ENCODE data around the gene IFI27L2. TPM values are rescaled to one million over a fixed set of nuclear protein-coding genes. Genes with fewer than 3 reads are reported as not detected.

The IFI27L2 gene
- polyA plus RNA-seq, 1 donor = 51.9 TPM

DNA sequence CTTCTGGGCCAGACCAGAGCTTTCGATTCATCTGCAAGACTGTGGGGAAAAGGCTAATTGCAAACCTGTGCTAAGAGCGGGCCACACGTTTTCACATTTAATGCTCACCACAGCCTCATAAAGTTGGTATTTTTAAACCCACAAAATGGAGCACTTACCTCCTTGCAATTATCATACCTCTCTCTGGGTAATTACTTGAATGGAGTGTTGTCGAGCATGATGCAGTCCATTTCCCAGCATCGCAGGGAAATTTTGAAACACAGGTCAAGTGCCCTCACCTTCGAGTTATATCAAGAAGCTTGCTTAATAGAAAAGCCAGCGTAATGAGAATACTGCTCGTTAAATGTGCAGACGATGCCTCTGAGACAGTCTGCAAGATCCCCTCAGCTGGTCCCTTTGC, 8.8 kb upstream of the IFI27L2 start:
- WGBS (ENCODE audit: insufficient coverage, low lambda C conversion rate) = no CpG with 5 or more reads among the region's 9 CpGs
- no peaks in the 10 kb centered on the region for H3K9me3 ChIP-seq (ENCODE audit: control insufficient read depth, low read depth, low read length)
- H3K36me3 ChIP-seq (ENCODE audit: control insufficient read depth, insufficient read depth, low read length) = no peaks in the 10 kb centered on the region
- no peak overlapping the region for H3K4me3 ChIP-seq (ENCODE audit: low read length)
- no peaks in the 10 kb centered on the region for H3K27me3 ChIP-seq (ENCODE audit: control insufficient read depth, insufficient read depth, low read length)
- H3K27ac ChIP-seq (ENCODE audit: low read length) = no peak overlapping the region
- no peaks in the 10 kb centered on the region for H3K4me1 ChIP-seq (ENCODE audit: control insufficient read depth, insufficient read depth, low read length)
- DNase-seq = no peak

DNA sequence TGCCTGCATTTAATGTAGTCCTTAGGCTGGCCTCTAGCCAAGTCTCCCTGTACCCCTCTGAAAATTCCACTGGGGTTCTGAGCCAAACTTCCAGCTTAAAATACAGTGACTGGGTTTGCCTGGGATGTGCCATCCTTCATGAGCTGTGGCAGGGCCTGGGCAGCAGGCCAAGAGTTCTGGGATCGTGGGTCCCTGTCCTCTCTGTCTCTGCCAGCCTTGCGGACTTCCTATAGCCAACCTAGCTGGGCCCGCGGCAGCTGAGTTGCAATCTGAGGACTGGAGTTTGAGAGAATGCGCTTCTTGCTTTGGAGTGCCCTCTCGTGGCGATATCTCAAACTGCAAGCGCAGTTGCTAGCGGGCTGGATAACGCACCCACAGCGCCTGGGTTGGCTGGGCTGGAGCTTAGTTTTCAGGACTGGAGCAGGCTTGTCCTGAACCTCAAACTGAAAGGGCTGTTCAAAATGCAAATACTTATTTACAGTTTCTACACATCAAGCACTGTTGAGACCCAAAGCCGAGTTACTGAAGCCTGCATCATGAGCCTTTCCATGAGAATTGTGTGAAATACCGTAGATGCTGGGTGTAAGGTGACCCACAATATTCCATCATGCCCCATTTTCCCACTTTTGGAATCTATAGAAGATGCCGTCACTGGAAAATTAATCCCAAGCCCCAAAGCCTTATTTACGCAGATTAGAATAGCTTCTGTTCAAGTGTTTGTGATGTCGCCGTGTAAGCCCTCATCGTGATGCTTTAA, 7.3 kb upstream of the IFI27L2 start:
- DNase-seq = peak; percentile 66 to 69
- H3K36me3 ChIP-seq (ENCODE audit: control insufficient read depth, insufficient read depth, low read length) = no peaks in the 10 kb centered on the region
- WGBS (ENCODE audit: insufficient coverage, low lambda C conversion rate) = no CpG with 5 or more reads among the region's 18 CpGs
- H3K4me1 ChIP-seq (ENCODE audit: control insufficient read depth, insufficient read depth, low read length) = no peaks in the 10 kb centered on the region
- H3K27ac ChIP-seq (ENCODE audit: low read length) = no peak overlapping the region
- H3K4me3 ChIP-seq (ENCODE audit: low read length) = no peak overlapping the region
- H3K9me3 ChIP-seq (ENCODE audit: control insufficient read depth, low read depth, low read length) = no peaks in the 10 kb centered on the region
- H3K27me3 ChIP-seq (ENCODE audit: control insufficient read depth, insufficient read depth, low read length) = no peaks in the 10 kb centered on the region

DNA sequence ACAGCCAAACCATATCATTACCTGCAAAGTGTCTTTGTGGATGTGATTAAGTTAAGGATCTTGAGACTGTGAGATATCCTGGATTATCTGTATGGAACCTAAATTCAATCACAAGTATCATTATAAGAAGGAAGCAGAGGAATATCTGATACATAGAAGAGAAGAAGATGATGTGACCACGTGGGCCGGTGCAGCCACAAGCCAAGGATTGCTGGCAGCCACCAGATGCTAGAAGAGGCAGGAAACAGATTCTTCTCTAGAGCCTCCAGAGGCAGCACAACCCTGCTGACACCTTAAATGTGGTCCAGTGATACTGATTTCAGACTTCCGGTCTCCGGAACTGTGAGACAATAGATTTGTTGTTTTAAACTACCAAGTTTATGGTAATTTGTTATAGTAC, 6.1 kb upstream of the IFI27L2 start:
- WGBS (ENCODE audit: insufficient coverage, low lambda C conversion rate) = no CpG with 5 or more reads among the region's 4 CpGs
- no peaks in the 10 kb centered on the region for H3K9me3 ChIP-seq (ENCODE audit: control insufficient read depth, low read depth, low read length)
- no peak for DNase-seq
- no peaks in the 10 kb centered on the region for H3K36me3 ChIP-seq (ENCODE audit: control insufficient read depth, insufficient read depth, low read length)
- no peak overlapping the region for H3K4me3 ChIP-seq (ENCODE audit: low read length)
- no peaks in the 10 kb centered on the region for H3K4me1 ChIP-seq (ENCODE audit: control insufficient read depth, insufficient read depth, low read length)
- no peaks in the 10 kb centered on the region for H3K27me3 ChIP-seq (ENCODE audit: control insufficient read depth, insufficient read depth, low read length)
- no peak overlapping the region for H3K27ac ChIP-seq (ENCODE audit: low read length)

DNA sequence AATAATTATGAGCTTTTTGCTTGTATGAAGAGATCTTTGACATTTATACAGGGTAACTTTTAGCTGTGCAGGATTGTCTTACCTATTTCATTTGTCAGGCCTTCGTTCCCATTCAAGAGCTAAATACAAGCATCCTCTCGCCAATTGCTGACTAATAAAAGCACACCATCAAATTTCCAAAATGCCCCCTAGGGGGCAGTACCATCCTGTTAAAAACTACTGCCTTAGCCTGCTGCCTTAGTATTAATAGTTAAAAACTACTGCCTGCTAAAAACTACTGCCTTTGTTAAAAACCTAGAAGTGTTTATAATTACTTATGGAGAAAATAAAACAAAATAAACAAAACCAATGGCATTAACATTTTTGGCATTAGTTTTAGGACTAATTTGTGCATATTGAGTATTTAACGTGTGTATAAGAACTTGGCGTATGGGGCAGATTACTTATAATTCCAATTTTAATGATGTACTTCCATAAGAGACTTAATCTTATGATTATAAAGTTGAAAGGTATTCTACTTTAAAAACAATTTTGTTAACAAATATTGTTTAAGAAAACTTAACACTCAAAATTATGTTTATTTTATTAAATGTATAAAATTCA, 3.0 kb upstream of the IFI27L2 start:
- WGBS (ENCODE audit: insufficient coverage, low lambda C conversion rate) = 89% methylated on average over 2 of the region's 4 CpGs
- peaks cover 2% of the 10 kb centered on the region for H3K36me3 ChIP-seq (ENCODE audit: control insufficient read depth, insufficient read depth, low read length)
- no peak overlapping the region for H3K27ac ChIP-seq (ENCODE audit: low read length)
- no peaks in the 10 kb centered on the region for H3K27me3 ChIP-seq (ENCODE audit: control insufficient read depth, insufficient read depth, low read length)
- no peak overlapping the region for H3K4me3 ChIP-seq (ENCODE audit: low read length)
- H3K4me1 ChIP-seq (ENCODE audit: control insufficient read depth, insufficient read depth, low read length) = peaks cover 7% of the 10 kb centered on the region
- peak in 1 of 2 donors; percentile 50 for DNase-seq
- no peaks in the 10 kb centered on the region for H3K9me3 ChIP-seq (ENCODE audit: control insufficient read depth, low read depth, low read length)

DNA sequence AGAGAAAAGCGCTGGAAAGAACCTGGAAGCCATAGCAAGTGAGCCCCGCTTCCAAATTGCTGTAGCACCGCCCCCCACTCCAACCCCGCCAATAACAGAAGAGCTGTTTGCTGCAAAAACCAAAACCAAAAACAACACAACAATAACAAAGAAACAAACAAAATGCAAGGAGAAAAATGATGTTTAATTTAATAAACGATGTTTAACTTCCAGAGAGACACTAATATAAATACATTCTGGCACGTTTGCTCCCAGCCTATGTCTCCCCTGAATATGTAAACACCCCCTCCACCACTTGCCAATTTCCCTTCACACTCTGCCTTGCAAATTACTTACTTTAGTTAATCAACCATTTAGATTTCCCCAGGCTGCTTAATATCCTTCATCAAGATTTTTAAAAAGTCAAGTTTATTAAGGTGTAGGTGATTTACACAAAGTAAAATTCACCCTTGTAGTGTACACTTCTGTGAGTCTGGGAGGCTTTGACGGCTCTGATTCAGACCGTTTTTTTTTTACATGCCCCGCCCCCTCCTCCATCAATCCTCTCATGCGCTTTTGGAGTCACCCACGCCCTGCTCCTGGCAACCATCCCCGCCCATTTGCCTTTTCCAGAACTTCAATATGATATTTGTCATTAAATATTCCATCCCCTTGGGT, 482 bp upstream of the IFI27L2 start:
- WGBS (ENCODE audit: insufficient coverage, low lambda C conversion rate) = 4% methylated on average over 5 of the region's 12 CpGs
- H3K27ac ChIP-seq (ENCODE audit: low read length) = peak overlapping the region; percentile 74
- H3K27me3 ChIP-seq (ENCODE audit: control insufficient read depth, insufficient read depth, low read length) = no peaks in the 10 kb centered on the region
- peaks cover 7% of the 10 kb centered on the region for H3K4me1 ChIP-seq (ENCODE audit: control insufficient read depth, insufficient read depth, low read length)
- no peaks in the 10 kb centered on the region for H3K9me3 ChIP-seq (ENCODE audit: control insufficient read depth, low read depth, low read length)
- peaks cover 11% of the 10 kb centered on the region for H3K36me3 ChIP-seq (ENCODE audit: control insufficient read depth, insufficient read depth, low read length)
- H3K4me3 ChIP-seq (ENCODE audit: low read length) = peak overlapping the region; percentile 61
- DNase-seq = peak in 1 of 2 donors; percentile 34

DNA sequence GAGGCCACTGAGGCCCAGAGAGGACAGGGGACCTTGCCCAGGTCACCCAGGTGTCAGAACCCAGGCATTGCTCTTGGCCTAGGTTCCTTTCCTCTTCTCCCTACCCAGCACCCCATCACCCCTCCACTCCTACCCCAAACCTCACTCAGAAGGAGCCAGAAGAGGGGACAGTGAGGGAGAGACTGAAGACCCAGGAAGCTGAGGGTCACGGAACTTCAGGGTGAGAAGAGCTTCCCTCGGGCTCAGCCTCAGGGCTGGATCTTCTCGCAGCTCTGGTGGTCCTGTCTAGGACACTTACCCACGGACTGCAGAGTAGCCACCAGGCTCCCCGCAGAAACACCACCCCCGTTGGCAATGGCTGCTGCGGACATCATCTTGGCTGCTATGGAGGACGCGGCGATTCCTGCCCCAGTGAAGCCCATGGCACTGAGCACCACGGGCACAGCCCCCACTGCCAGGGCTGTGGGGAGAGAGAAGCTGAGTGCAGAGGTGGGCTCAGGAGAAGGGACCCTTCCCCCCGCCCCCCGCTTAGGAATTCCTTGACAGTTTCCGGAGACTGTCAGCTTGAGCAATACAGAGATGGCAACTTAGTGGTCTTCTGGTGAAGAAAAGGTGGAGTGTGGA, 1.1 kb downstream of the IFI27L2 start:
- no peaks in the 10 kb centered on the region for H3K9me3 ChIP-seq (ENCODE audit: control insufficient read depth, low read depth, low read length)
- no CpG with 5 or more reads among the region's 14 CpGs for WGBS (ENCODE audit: insufficient coverage, low lambda C conversion rate)
- peaks cover 11% of the 10 kb centered on the region for H3K36me3 ChIP-seq (ENCODE audit: control insufficient read depth, insufficient read depth, low read length)
- no peaks in the 10 kb centered on the region for H3K27me3 ChIP-seq (ENCODE audit: control insufficient read depth, insufficient read depth, low read length)
- peaks cover 7% of the 10 kb centered on the region for H3K4me1 ChIP-seq (ENCODE audit: control insufficient read depth, insufficient read depth, low read length)
- no peak for DNase-seq
- no peak overlapping the region for H3K27ac ChIP-seq (ENCODE audit: low read length)
- no peak overlapping the region for H3K4me3 ChIP-seq (ENCODE audit: low read length)

DNA sequence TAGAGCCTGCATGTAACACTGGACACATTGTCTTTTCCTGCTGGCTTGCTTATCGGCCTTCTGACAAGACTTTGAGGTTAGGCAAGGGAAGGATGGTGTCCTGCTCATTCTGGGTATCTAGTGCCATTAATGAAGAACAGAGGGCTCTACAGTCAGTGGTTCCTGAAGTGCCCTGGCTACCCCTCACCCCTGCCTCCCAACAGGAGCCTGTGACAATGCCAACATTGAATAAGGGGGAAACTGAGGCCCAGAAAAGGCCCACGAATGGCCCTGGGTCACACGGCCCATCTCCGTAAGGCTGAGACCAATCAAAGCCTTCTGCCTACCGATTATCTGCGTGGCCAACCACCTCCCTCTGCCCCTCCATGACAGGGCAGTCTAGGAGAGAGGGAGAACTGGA, 2.1 kb downstream of the IFI27L2 start:
- WGBS (ENCODE audit: insufficient coverage, low lambda C conversion rate) = 80% methylated on average over 1 of the region's 6 CpGs
- H3K36me3 ChIP-seq (ENCODE audit: control insufficient read depth, insufficient read depth, low read length) = peaks cover 11% of the 10 kb centered on the region
- H3K27me3 ChIP-seq (ENCODE audit: control insufficient read depth, insufficient read depth, low read length) = no peaks in the 10 kb centered on the region
- no peak overlapping the region for H3K4me3 ChIP-seq (ENCODE audit: low read length)
- no peak for DNase-seq
- no peak overlapping the region for H3K27ac ChIP-seq (ENCODE audit: low read length)
- H3K9me3 ChIP-seq (ENCODE audit: control insufficient read depth, low read depth, low read length) = no peaks in the 10 kb centered on the region
- H3K4me1 ChIP-seq (ENCODE audit: control insufficient read depth, insufficient read depth, low read length) = peaks cover 7% of the 10 kb centered on the region

DNA sequence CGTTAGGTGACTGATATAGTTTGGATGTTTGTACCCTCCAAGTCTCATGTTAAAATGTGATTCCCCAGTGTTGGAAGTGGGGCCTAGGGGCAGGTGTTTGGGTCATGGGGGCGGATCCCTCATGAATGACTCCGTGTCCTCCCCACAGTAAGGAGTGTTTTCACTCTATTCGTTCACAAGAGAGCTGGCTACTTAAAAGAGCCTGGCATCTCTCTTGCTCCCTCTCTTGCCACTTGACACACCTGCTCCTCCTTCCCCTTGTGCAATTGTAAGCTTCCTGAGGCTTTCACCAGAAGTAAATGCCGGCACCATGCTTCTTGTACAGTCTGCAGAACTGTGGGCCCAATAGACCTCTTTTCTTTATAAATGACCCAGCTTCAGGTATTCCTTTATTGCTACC, 2.6 kb downstream of the IFI27L2 start:
- H3K4me1 ChIP-seq (ENCODE audit: control insufficient read depth, insufficient read depth, low read length) = peaks cover 7% of the 10 kb centered on the region
- H3K36me3 ChIP-seq (ENCODE audit: control insufficient read depth, insufficient read depth, low read length) = peaks cover 11% of the 10 kb centered on the region
- H3K27ac ChIP-seq (ENCODE audit: low read length) = no peak overlapping the region
- WGBS (ENCODE audit: insufficient coverage, low lambda C conversion rate) = 60% methylated on average over 1 of the region's 5 CpGs
- H3K27me3 ChIP-seq (ENCODE audit: control insufficient read depth, insufficient read depth, low read length) = no peaks in the 10 kb centered on the region
- no peak for DNase-seq
- no peaks in the 10 kb centered on the region for H3K9me3 ChIP-seq (ENCODE audit: control insufficient read depth, low read depth, low read length)
- no peak overlapping the region for H3K4me3 ChIP-seq (ENCODE audit: low read length)

DNA sequence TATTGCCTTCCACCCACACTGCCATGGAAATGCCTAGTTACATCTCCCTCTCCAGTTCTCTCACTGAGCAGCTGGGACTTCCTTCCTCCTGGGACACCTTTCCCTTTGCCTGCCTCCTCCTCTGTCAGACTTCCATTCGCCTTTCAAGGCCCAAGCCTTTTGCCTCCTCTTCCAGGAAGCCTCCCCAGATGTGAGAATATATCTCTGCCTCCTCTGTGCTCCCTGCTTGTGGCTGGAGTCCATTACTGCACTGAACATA, 3.1 kb downstream of the IFI27L2 start:
- Histone ChIP-seq H3K27ac (ENCODE audit: low read length) (no peak overlapping the region), H3K4me1 (ENCODE audit: control insufficient read depth, insufficient read depth, low read length) (peaks cover 7% of the 10 kb centered on the region), H3K4me3 (ENCODE audit: low read length) (no peak overlapping the region), H3K27me3 (ENCODE audit: control insufficient read depth, insufficient read depth, low read length) (no peaks in the 10 kb centered on the region), H3K9me3 (ENCODE audit: control insufficient read depth, low read depth, low read length) (no peaks in the 10 kb centered on the region), H3K36me3 (ENCODE audit: control insufficient read depth, insufficient read depth, low read length) (peaks cover 11% of the 10 kb centered on the region)
- WGBS (ENCODE audit: insufficient coverage, low lambda C conversion rate) = no CpG with 5 or more reads among the region's 1 CpG
- no peak for DNase-seq

DNA sequence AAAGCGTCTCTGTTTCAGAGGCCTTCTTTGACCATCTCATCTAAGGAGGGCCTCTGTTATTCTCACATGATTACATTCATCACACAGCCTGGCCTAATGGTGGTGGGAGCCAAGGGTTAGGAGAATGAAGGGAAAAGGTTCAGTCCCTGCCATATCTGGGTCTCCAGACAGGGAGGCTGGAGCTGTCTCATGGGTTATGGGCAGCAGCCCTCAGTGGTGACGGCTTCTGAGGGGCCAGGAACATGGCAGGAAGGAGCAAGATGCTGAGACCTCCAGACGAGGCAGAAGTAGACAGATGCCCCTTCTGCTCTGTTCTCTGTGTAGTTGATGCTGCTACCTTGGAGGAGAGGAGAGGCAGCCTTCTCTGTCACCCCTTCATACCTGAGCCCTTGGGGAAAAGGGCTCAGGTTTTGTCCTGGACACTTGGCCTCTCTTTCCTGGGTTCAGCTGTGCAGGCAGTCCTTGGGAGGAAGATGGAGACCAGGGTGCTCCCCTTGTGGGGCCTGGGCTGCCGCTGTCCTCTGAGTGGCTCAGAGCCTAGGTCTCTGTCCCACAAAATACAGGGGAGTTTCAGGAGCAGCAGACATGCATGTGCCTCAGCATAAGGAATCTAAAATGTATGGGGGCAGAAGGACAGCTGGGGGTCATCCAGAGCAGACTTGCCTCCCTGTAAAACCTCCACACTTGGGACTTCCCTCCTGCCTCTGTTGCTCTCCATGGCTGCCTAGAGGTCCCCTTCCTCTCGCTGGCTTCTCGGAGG, 3.6 kb downstream of the IFI27L2 start:
- no peaks in the 10 kb centered on the region for H3K27me3 ChIP-seq (ENCODE audit: control insufficient read depth, insufficient read depth, low read length)
- no peak overlapping the region for H3K4me3 ChIP-seq (ENCODE audit: low read length)
- peaks cover 11% of the 10 kb centered on the region for H3K36me3 ChIP-seq (ENCODE audit: control insufficient read depth, insufficient read depth, low read length)
- DNase-seq = no peak
- H3K27ac ChIP-seq (ENCODE audit: low read length) = no peak overlapping the region
- no CpG with 5 or more reads among the region's 6 CpGs for WGBS (ENCODE audit: insufficient coverage, low lambda C conversion rate)
- no peaks in the 10 kb centered on the region for H3K9me3 ChIP-seq (ENCODE audit: control insufficient read depth, low read depth, low read length)
- peaks cover 7% of the 10 kb centered on the region for H3K4me1 ChIP-seq (ENCODE audit: control insufficient read depth, insufficient read depth, low read length)

Data from large intestine (tissue), 3 donors.